ENCODE measurements around the gene SZT2.

- no peak for TF ChIP-seq POLR2A (IDR thresholded peaks at IDR 0.05; ENCODE audit: low read depth, low read length)
- no peak for TF ChIP-seq CTCF (conservative IDR thresholded peaks at IDR 0.05; ENCODE audit: low read depth, low read length)
Measured at GRCh38 chr1:43421396-43421795, 31.7 kb downstream of the SZT2 start.
